Right kidney (tissue), 1 donor: ENCODE data around the gene ARMC9.
"Not testable (repeated sequence)": the region's sequence is repeated elsewhere in the genome, so short reads cannot be mapped to it uniquely, and the experiment has no call there.

Source experiments
- DNase-seq: peaks from one replicate; pipeline ENCODE4 v3.0.0-alpha.2; 2016

ARMC9 gene

DNA sequence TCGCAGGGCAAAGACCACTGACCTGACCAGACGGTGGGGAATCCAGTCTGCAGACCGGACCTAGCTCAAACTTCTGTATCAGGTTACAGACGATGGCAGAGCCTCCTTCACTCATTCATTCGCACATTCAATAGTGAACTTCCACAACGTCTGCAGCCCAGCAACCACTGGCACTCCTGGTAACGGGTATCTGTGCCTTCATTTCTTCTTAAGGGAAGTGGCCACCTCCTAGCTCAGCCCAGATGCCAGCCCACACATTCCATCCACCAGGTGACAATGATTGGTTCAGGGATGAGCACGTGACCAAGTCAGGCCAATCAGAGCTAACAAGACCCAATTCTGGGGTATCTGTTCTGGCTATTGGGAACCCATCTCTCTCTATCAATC, 15.9 kb upstream of the ARMC9 start:
- no peak for DNase-seq

GRCh38 chr2:231183851-231184250, 14.6 kb upstream of the ARMC9 start:
- DNase-seq: no peak

- DNase-seq: no peak
Measured at GRCh38 chr2:231184319-231184718, 14.1 kb upstream of the ARMC9 start.

DNA sequence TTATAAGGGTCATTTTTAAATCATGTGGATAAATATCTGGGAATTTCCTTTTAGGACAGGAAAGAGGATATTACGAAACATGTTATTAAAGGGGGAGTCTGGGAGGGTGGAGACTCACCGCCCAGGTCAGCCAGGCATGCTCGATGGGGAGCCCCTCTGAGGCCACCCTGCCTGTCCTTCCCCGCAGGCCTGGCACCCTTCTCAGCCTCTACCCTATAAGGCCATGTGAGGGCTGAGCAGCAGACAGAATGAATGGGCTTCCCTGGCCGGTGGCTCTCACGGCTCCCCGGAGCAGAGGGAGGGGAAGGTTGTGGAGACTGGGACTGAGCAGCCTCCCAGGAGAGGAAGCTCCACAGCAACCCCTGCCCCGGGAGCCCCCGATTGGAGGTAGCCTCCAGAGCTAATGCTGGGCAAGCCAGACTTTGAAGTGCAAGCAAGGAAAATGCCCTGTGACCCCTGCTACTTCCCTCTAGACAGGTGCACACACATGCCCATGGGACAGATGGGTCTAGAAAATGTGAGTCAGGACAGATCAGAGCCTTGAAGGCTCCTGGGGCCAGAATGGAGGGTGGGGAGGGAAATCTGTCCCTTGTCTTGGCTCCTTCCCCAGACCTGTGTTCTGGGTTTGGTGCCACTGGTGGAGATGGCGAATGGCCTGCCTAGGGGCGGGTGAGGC, 13.2 kb upstream of the ARMC9 start:
- DNase-seq: no peak

DNA sequence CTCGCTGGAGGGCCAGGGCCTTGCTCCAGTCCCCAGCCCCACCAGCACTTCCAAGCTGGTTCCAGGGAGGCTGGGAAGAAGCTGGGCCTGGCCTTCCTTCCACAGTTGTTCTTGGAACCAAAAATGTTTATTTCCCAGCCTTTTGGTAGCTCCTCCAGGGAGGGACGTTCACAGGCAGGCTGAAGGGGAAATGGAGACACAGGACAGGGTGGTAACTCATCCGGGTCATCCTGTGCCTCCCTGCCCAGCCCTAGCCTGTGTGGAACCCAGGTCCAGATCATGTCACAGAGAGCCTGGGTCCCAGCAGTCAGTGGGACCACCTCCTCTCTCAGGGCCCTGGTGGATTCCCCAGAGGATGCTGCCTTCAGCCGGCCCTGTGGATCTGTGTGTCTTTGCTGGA, 12.5 kb upstream of the ARMC9 start:
- DNase-seq: no peak

DNA sequence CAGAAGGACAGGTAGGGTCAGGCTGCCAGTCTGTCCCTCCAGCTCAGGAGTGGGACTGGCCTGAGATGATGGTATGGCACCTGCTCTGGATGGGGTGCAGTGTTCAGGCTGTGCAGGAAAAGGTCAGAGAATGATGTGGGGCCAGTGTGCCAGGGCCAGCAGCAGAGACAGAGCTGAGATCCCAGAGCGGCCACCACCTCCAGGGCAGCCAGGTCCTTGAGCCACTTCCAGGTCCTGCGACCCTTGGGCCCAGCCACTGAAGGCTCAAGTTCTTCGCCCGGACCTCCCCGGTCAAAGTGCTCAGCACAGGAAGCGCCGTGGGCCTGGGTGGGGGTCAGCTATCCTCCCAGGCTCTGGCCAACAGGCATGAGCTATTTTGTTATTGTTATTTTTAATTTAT, 12.1 kb upstream of the ARMC9 start:
- no peak for DNase-seq

DNA sequence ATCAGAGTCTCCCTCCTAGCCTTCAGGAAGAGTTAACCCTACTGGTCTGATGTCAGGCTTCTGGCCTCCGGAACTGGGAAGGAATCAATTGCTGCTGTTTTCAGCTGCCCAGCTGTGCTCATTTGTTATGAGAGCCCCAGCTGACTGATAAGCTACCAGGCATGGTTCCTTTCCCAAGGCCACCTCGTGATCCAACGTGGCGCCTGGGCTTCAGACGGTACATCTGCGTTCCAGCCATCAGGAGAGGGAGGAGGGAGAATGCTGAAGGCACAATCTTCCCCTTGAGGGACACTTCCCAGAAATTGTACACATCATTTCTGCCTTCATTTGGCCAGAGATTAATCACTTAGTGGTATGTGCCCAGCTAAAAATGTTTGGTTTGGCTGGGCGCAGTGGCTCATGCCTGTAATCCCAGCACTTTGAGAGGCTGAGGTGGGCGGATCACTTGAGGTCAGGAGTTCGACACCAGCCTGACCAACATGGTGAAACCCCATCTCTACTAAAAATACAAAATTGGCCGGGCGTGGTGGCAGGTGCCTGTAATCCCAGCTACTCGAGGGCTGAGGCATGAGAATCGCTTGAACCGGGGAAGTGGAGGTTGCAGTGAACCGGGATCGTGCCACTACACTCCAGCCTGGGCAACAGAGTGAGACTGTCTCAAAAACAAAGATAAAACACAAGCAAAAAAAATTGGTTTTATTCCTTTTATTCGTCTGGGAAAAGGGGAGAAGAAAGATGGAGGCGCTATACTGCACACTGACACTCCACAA, 10.5 kb upstream of the ARMC9 start:
- DNase-seq: no peak

DNA sequence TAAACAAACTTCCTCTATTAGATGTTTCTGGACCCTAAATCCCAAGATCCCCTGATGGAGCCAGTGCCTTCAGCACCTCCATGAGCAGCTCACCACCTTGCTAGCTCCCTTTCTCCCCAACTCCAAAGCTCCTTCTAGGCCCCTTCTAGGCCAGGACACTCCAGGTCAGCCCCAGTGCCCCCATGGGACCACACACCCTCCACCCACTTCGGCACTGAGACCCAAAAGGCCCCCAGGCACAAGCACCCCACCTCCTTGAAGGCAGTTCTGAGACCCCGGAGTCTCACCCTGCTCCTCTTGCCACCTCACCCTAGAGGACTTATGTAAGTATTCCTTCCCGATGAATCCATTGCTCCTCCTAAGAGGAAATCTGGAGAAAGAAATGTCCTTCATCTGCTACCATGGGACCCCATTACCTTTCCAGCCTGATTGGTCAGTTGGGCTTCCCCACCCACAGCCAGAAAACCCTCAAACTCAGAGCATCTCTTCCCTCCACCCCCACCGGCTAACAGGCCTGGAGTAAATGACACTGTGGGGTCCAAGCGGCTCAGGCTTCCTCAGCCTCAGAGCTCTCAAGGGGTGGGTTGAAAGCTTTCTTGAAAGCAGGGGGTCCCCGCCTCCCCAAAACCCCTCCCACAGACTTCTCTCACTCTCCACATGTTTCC, 9.8 kb upstream of the ARMC9 start:
- DNase-seq: no peak

- DNase-seq: no peak
Measured at GRCh38 chr2:231189171-231189530, 9.3 kb upstream of the ARMC9 start.

DNA sequence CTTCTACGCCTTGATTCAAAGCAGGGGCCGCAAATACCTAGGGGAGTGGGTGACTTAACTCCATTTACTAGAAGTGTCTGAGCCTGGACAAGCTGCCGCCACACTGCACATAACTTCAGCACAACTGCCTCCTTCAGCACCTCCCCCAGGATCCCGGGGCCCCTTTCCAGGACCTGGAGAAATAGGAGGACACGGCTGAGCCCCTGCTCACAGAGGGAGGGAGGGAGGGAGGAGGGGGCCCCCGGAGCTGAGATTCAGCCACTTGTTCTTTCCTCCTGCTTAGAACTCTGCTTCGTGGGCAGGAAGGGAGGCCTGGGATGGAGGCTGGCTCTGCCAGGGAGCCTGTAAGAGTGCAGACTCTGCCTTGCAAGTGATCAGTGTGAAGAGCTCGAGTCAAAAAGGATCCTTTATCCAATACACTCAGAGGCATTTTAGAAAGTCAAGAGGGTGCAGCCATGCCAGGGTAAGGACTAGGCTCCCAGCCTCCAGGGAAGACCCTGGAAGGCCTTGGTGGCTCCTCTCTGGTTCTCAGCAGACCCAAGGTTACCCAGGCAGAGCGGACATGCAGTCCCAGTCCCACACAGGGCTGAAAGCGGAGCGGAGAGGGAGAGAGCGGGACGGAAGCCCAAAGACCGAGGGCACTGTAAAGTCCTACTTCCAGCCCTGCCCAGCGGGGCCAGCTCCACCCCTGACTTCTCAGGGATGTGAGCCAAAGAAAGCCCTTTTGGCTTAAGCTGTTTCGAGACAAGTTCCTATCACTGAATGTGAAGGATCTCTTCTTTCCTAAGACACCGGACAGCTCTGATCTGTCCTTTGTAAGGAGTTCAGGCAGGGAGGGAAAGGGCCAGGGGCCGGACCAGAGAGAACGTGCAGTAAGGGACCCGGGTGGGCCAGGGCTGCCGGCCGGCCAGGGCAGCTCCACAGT, 8.6 kb upstream of the ARMC9 start:
- peak; percentile 65 for DNase-seq

DNA sequence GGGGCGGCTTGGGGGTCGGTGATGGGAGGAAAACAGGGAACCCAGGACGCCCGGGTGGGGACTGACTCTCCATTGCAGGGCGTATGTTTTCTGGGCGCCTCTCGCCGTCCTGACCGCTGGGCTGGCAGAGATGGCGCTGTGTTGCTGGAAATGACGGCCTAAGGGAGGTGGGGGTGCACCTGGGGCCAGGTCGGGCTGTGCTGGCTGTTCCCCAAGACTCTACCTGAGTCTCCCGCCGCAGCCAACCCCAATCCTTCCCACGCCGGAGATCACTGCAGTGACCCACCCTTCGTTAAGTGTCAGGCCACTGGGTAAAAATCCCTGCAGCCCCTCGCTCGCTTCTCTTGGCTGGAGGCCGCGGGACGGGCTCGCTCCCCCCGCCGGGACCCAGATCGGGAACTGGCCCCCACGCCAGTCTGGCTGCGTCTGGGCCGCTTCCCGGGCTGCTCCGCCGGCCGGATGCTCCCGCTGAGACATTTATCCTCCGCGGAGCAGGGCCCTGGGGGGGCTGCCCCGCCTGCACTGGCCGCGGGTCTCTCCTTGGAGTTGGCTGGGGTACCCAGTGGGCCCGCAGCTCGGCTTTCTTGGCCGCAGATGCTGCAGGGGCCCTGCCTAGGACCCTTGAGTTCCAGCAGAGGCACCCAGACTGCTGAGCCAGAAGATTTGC, 7.8 kb upstream of the ARMC9 start:
- DNase-seq: peak; percentile 80

DNA sequence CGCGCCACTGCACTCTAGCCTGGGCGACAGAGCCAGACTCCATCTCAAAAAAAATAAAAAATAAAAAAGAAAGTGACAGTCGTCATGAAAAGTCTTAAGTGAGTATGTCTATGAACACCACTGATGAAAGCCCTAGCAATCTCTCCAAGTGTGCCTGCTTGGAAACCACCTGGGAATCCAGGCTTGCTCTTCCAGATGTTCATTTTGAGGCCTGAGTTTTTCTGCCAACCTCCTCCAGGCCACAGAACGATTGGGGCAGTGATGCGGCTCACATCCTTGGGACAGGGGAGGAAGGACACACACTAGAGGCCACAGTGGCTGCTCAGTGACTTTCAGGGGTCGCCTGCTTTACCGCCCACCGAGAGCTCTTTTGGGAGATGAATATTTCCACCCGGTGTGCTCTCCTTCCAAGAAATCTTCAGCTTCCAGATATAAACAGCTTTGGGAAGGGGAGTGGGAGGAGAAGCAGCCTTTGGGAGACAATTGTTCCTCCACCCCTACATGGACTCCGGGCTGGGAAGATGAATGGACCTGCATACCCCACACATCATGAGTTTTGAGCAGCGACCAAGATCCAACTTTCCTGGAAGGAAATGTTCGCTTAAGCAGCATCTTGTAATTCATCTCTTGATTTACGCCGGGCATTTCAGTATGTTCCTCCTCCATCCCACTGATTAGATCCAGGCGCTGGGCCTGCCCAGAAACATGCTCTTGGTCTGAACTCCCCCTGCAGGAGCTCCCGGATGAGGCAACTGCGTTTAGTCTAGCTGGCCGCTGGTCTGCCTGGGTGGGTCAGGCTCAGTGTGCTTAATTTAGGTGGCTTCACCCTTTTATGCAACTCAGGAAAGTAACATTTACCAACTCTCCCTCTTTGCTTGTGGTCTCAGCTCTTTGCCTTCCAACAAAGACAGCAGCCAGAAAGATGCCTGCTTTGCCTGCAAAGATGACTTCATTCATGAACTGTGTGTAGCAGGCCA, 6.2 kb upstream of the ARMC9 start:
- peak; percentile 74 for DNase-seq

DNA sequence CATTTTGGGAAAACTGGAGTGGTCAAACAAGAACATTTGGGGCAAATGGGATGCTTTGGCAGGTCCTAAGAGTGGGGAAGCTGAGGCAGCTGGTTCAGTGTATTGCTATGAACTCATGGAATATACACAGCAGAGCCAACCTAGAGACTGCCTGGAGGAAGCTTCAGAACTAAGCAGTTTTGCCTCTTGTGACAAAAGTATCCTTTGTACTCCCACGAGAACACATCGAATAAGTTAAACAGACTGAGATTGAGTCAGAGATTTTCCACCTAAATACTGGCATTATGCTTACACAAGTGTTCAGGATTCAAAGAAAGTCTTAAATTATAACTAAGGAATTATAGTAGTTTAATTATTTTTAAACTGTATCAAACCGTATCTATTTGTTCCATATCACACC, 5.2 kb upstream of the ARMC9 start:
- DNase-seq: no peak

DNA sequence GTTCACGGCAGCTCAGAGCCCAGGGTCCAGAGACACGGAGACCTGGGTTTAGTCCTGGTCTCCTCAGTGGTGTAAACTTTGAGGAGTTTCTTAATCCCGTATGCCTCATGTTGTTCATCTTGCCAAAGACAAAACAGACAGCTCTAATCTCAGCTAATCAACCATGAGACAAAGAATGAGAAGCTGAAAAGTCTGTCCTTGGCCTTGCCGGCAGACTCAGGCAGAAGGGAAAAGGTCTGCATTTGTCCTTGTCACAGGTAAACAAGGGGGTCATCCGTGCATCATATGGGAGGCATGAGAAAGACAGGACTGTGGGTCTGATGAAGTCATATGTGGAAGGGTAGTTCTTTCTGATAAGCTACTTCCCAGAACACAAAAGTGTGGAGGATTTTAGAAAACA, 1.8 kb upstream of the ARMC9 start:
- DNase-seq: no peak

DNA sequence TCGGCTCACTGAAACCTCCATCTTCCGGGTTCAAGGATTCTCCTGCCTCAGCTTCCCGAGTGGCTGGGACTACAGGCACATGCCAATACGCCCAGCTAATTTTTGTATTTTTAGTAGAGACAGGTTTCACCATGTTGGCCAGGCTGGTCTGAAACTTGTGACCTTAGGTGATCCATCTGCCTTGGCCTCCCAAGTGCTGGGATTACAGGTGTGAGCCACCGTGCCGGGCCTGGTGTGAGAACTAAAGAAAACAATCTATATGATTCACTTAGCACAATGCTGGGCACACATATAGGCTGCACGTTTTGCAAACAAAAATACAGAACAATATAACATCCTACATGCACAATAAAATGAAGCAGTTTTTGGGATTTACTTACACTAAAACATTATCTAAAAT, 1.2 kb upstream of the ARMC9 start:
- DNase-seq: not testable (repeated sequence)

DNA sequence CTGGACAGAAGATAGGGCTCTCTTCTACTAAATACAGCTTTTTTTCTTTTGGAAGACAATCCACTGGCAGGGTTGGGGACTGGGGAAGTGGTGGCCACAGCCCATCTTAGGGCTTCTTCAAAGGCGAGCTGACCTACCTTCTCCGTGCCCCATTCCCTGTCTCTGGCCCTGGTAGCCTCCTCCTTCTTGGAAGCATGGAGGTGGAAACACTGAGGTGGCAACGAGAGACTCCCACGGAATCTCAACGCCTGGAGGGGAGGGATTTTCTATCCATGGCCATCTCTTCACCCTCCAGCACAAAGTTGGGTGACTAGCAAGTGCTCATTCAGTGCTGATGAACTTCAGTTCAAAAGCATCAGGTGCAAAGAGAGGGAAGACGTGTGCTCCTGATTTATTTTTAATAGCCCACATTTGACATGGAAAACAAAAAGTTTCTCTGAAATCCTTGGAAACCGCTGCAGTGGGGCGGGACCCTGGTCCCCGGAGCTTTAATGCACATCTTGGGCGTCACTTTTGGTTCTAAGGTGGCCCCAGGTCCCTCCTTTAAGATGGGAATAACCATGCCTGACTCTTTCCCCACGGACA, 633 bp upstream of the ARMC9 start:
- DNase-seq: no peak

- no peak for DNase-seq
Measured at GRCh38 chr2:231199219-231199618, 788 bp downstream of the ARMC9 start.

DNA sequence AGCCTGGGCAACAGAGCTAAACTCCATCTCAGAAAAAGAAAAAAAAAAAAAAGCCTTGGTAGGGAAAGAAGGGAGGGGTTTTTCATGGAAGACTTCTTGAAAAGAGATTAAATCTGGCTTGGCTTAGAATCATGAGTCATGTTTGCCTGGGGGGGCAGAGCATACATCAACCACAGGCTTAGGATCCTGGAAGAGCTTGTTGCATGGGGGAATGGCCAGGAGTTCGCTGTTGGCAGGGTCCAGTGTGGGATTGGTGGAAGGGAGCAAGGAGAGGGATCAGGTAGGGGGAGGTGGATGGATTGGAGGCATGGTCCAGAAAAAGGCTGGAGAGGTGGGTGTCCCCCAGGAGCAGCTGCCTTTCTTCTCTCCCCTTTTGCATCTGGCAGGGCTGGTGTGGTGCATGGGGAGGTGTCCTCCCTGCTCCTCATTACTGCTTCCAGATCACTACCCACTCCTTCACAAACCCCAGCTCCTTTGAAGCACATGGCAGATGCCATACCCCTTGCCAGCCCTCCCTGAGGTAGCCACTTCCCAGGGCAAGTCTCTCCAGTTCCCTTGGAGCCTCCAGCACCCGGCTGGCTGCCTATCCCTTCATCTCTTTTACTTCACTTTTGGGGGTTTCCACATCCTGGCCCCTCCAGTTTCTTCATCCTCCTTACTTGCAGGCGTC, 2.5 kb downstream of the ARMC9 start:
- DNase-seq: no peak

GRCh38 chr2:231201475-231201814, 3.0 kb downstream of the ARMC9 start:
- no peak for DNase-seq

GRCh38 chr2:231203087-231203486, 4.7 kb downstream of the ARMC9 start:
- DNase-seq: no peak
